ENCODE results near the gene RAB28.
"Not testable (repeated sequence)": the region's sequence is repeated elsewhere in the genome, so short reads cannot be mapped to it uniquely, and the experiment has no call there.

The RAB28 gene

GRCh38 chr4:13454786-13455185 is 29.4 kb downstream of the RAB28 start:
- in situ Hi-C loops (cut with MboI; ENCODE audit: low sequenced_read_pairs), result no loop called here

GRCh38 chr4:13452927-13453579 is 31.1 kb downstream of the RAB28 start:
- in situ Hi-C loops (cut with MboI; ENCODE audit: low sequenced_read_pairs), result no loop called here

GRCh38 chr4:13449590-13449989 is 34.5 kb downstream of the RAB28 start:
- in situ Hi-C loops (cut with MboI; ENCODE audit: low sequenced_read_pairs), result no loop called here

GRCh38 chr4:13445841-13446790 is 38.0 kb downstream of the RAB28 start:
- in situ Hi-C loops (cut with MboI; ENCODE audit: low sequenced_read_pairs), result no loop called here

- in situ Hi-C loops (cut with MboI; ENCODE audit: low sequenced_read_pairs), result no loop called here
Observed at GRCh38 chr4:13441506-13441905, 42.6 kb downstream of the RAB28 start.

GRCh38 chr4:13436962-13437361 is 47.2 kb downstream of the RAB28 start:
- in situ Hi-C loops (cut with MboI; ENCODE audit: low sequenced_read_pairs), result no loop called here

- in situ Hi-C loops (cut with MboI; ENCODE audit: low sequenced_read_pairs), result no loop called here
Observed at GRCh38 chr4:13432453-13432852, 51.7 kb downstream of the RAB28 start.

- in situ Hi-C loops (cut with MboI; ENCODE audit: low sequenced_read_pairs), result no loop called here
Observed at GRCh38 chr4:13430834-13431568, 53.1 kb downstream of the RAB28 start.

GRCh38 chr4:13427599-13428325 is 56.4 kb downstream of the RAB28 start:
- in situ Hi-C loops (cut with MboI; ENCODE audit: low sequenced_read_pairs), result no loop called here

- in situ Hi-C loops (cut with MboI; ENCODE audit: low sequenced_read_pairs), result no loop called here
Observed at GRCh38 chr4:13415068-13415785, 68.9 kb downstream of the RAB28 start.

GRCh38 chr4:13413729-13414437 is 70.3 kb downstream of the RAB28 start:
- in situ Hi-C loops (cut with MboI; ENCODE audit: low sequenced_read_pairs), result no loop called here

- in situ Hi-C loops (cut with MboI; ENCODE audit: low sequenced_read_pairs), result no loop called here
Observed at GRCh38 chr4:13411942-13412341, 72.2 kb downstream of the RAB28 start.

GRCh38 chr4:13409324-13409723 is 74.8 kb downstream of the RAB28 start:
- in situ Hi-C loops (cut with MboI; ENCODE audit: low sequenced_read_pairs), result no loop called here

GRCh38 chr4:13406156-13406555 is 78.0 kb downstream of the RAB28 start:
- in situ Hi-C loops (cut with MboI; ENCODE audit: low sequenced_read_pairs), result not testable (repeated sequence)

- in situ Hi-C loops (cut with MboI; ENCODE audit: low sequenced_read_pairs), result no loop called here
Observed at GRCh38 chr4:13403833-13404232, 80.3 kb downstream of the RAB28 start.

GRCh38 chr4:13403326-13403725 is 80.8 kb downstream of the RAB28 start:
- in situ Hi-C loops (cut with MboI; ENCODE audit: low sequenced_read_pairs), result no loop called here

- in situ Hi-C loops (cut with MboI; ENCODE audit: low sequenced_read_pairs), result no loop called here
Observed at GRCh38 chr4:13399257-13399656, 84.9 kb downstream of the RAB28 start.

GRCh38 chr4:13396161-13396560 is 88.0 kb downstream of the RAB28 start:
- in situ Hi-C loops (cut with MboI; ENCODE audit: low sequenced_read_pairs), result no loop called here

GRCh38 chr4:13389901-13390300 is 94.2 kb downstream of the RAB28 start:
- in situ Hi-C loops (cut with MboI; ENCODE audit: low sequenced_read_pairs), result not testable (repeated sequence)
